GM04504 (cell line): ENCODE results near the gene ZDHHC23.

Experiments
- DNase-seq: peaks from one replicate; pipeline ENCODE4 v3.0.0-alpha.2; 2012; ENCODE audit warnings: low read depth

ZDHHC23 gene

GRCh38 chr3:114005481-114005880, 57.7 kb downstream of the ZDHHC23 start:
- no peak for DNase-seq

DNA sequence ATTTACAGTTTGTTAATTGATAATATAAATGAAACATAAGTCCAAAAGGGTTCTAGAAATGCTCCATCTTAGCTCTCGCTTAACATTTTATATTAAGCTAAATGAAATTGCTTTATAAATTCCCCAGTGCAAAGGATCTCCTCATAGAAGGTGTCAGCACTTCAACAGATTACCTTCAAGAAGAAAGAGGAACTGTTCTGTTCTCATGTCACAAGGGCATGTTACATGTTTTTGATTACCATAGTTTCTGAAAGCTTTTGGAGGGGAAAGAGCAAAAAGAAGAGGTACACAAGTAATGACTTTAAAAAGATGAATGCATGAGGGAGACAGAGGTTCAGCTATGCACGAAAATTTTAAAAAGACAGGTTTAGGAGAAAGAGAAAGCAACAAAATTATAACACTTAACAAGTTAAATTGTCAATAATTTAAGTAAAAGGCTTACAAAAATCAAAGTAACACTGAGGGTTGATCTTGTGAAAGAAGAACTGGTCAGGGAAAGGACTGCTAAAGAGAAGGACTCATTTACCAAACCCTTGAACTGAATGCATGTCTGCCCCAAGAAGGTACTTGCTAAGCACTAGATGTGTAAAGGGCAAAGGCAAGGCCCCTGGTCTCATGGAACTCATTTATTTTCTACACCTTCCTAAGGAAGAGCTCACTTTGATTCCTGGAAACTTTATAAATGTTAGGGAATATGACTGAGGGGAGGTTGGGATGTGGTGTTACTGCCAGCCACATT, 63.4 kb downstream of the ZDHHC23 start:
- no peak for DNase-seq
